DND-41 (cell line): ENCODE data around the gene REXO4.

Source experiments
- ATAC-seq: fragments of 200-7000 bp; cut with Tn5 transposase; 3 replicates; pipeline ENCODE4 v1.9.1; 2021; ENCODE audit warnings: low read depth; ENCODE audit not compliant: insufficient read depth
- DNase-seq: peaks from one replicate; pipeline ENCODE4 v3.0.0-alpha.2; 2020
- H2AFZ ChIP-seq: 2 replicates; pipeline ENCODE4 v1.6.0; 2012; ENCODE audit warnings: low read depth, low read length
- H3K27ac ChIP-seq: 2 replicates; pipeline ENCODE4 v1.5.1; 2012; ENCODE audit warnings: low read length, inconsistent platforms
- H3K27me3 ChIP-seq: fragments of 200-600 bp; sonication (generic); 2 replicates; pipeline ENCODE4 v1.6.0; 2012; ENCODE audit warnings: low read length, mild to moderate bottlenecking, inconsistent platforms; ENCODE audit not compliant: insufficient read depth, poor library complexity
- H3K36me3 ChIP-seq: 2 replicates; pipeline ENCODE4 v1.5.1; 2012; ENCODE audit warnings: low read length, inconsistent platforms; ENCODE audit not compliant: insufficient read depth
- H3K4me1 ChIP-seq: 2 replicates; pipeline ENCODE4 v1.5.1; 2012; ENCODE audit warnings: mild to moderate bottlenecking, low read length; ENCODE audit not compliant: insufficient read depth
- H3K4me2 ChIP-seq: 2 replicates; pipeline ENCODE4 v1.6.0; 2012; ENCODE audit warnings: mild to moderate bottlenecking, moderate library complexity, low read length, inconsistent platforms; ENCODE audit not compliant: insufficient read depth
- H3K4me3 ChIP-seq, 2 experiments: fragments of 200-600 bp in 1 of 2; shearing (Covaris generic) in 1 of 2; 2 replicates each; pipeline ENCODE4 v1.5.1; 2012 to 2016; ENCODE audit warnings: inconsistent platforms in 2 of 2, low read length in 2 of 2, mild to moderate bottlenecking in 2 of 2, low read depth in 1 of 2, moderate library complexity in 1 of 2
- H3K79me2 ChIP-seq: 2 replicates; pipeline ENCODE4 v1.6.0; 2012; ENCODE audit warnings: low read length, inconsistent platforms; ENCODE audit not compliant: insufficient read depth
- H3K9ac ChIP-seq: 2 replicates; pipeline ENCODE4 v1.6.0; 2012; ENCODE audit warnings: low read depth, mild to moderate bottlenecking, inconsistent platforms, low read length, moderate library complexity
- H3K9me3 ChIP-seq: 2 replicates; pipeline ENCODE4 v1.5.1; 2012; ENCODE audit warnings: low read length, moderate library complexity, mild to moderate bottlenecking, inconsistent platforms; ENCODE audit not compliant: insufficient read depth, severe bottlenecking
- H4K20me1 ChIP-seq: 2 replicates; pipeline ENCODE4 v1.6.0; 2012; ENCODE audit warnings: low read length; ENCODE audit not compliant: insufficient read depth
- CTCF ChIP-seq: IDR thresholded peaks from 2 replicates; pipeline ENCODE4 v1.5.1; 2012; ENCODE audit warnings: borderline replicate concordance, low read length, moderate library complexity, mild to moderate bottlenecking; ENCODE audit not compliant: poor library complexity, severe bottlenecking; ENCODE audit errors: extremely low read depth
- EZH2 ChIP-seq: IDR thresholded peaks from 3 replicates; pipeline ENCODE4 v1.6.1; 2012; ENCODE audit warnings: borderline replicate concordance, low read depth, mild to moderate bottlenecking, moderate library complexity, low read length, inconsistent platforms; ENCODE audit not compliant: severe bottlenecking

Gene REXO4

GRCh38 chr9:133402689-133403088 lies 15.1 kb downstream of the REXO4 start:
- no peak overlapping the region for H3K27ac ChIP-seq
- no peaks in the 10 kb centered on the region for H3K9me3 ChIP-seq
- H3K27me3 ChIP-seq = no peaks in the 10 kb centered on the region
- H3K4me3 ChIP-seq = no peak overlapping the region
- TF ChIP-seq EZH2 (no peak), CTCF (no peak)
- no peak for ATAC-seq
- H4K20me1 ChIP-seq = peaks cover 15% of the 10 kb centered on the region
- no peak overlapping the region for H3K9ac ChIP-seq
- no peaks in the 10 kb centered on the region for H3K4me1 ChIP-seq
- DNase-seq = no peak
- no peak overlapping the region for H2AFZ ChIP-seq
- peaks cover 33% of the 10 kb centered on the region for H3K36me3 ChIP-seq
- H3K79me2 ChIP-seq = no peaks in the 10 kb centered on the region
- no peak overlapping the region for H3K4me2 ChIP-seq

GRCh38 chr9:133401588-133401987 lies 16.2 kb downstream of the REXO4 start:
- H3K9me3 ChIP-seq = no peaks in the 10 kb centered on the region
- peaks cover 8% of the 10 kb centered on the region for H4K20me1 ChIP-seq
- H3K4me1 ChIP-seq = no peaks in the 10 kb centered on the region
- no peaks in the 10 kb centered on the region for H3K27me3 ChIP-seq
- H3K27ac ChIP-seq = no peak overlapping the region
- DNase-seq (no peak), ATAC-seq (no peak)
- no peak overlapping the region for H2AFZ ChIP-seq
- H3K36me3 ChIP-seq = peaks cover 24% of the 10 kb centered on the region
- TF ChIP-seq EZH2 = no peak
- no peak for TF ChIP-seq CTCF
- H3K79me2 ChIP-seq = no peaks in the 10 kb centered on the region
- no peak overlapping the region for H3K9ac ChIP-seq
- no peak overlapping the region for H3K4me3 ChIP-seq
- no peak overlapping the region for H3K4me2 ChIP-seq

GRCh38 chr9:133400292-133400691 lies 17.5 kb downstream of the REXO4 start:
- Histone ChIP-seq H3K9me3 (no peaks in the 10 kb centered on the region), H3K4me2 (no peak overlapping the region), H3K9ac (no peak overlapping the region), H2AFZ (no peak overlapping the region), H3K27ac (no peak overlapping the region), H3K27me3 (no peaks in the 10 kb centered on the region), H3K4me3 (no peak overlapping the region), H3K79me2 (no peaks in the 10 kb centered on the region), H4K20me1 (peaks cover 6% of the 10 kb centered on the region; the same call in 1 of the 2 replicates), H3K36me3 (peaks cover 11% of the 10 kb centered on the region), H3K4me1 (no peaks in the 10 kb centered on the region)
- TF ChIP-seq EZH2 (no peak), CTCF (no peak)
- DNase-seq = no peak
- no peak for ATAC-seq

GRCh38 chr9:133397895-133398294 lies 19.9 kb downstream of the REXO4 start:
- ATAC-seq (no peak), DNase-seq (no peak)
- no peaks in the 10 kb centered on the region for H3K4me1 ChIP-seq
- no peaks in the 10 kb centered on the region for H4K20me1 ChIP-seq
- H3K27me3 ChIP-seq = no peaks in the 10 kb centered on the region
- no peak overlapping the region for H3K9ac ChIP-seq
- no peak overlapping the region for H3K27ac ChIP-seq
- TF ChIP-seq EZH2 (no peak), CTCF (no peak)
- H3K36me3 ChIP-seq = no peaks in the 10 kb centered on the region
- no peak overlapping the region for H2AFZ ChIP-seq
- H3K9me3 ChIP-seq = no peaks in the 10 kb centered on the region
- no peak overlapping the region for H3K4me3 ChIP-seq
- no peaks in the 10 kb centered on the region for H3K79me2 ChIP-seq
- no peak overlapping the region for H3K4me2 ChIP-seq
